Measurements from ENCODE around the gene OPHN1.

- no peak for TF ChIP-seq POLR2A (IDR thresholded peaks at IDR 0.05)
- TF ChIP-seq, protein P1, sequence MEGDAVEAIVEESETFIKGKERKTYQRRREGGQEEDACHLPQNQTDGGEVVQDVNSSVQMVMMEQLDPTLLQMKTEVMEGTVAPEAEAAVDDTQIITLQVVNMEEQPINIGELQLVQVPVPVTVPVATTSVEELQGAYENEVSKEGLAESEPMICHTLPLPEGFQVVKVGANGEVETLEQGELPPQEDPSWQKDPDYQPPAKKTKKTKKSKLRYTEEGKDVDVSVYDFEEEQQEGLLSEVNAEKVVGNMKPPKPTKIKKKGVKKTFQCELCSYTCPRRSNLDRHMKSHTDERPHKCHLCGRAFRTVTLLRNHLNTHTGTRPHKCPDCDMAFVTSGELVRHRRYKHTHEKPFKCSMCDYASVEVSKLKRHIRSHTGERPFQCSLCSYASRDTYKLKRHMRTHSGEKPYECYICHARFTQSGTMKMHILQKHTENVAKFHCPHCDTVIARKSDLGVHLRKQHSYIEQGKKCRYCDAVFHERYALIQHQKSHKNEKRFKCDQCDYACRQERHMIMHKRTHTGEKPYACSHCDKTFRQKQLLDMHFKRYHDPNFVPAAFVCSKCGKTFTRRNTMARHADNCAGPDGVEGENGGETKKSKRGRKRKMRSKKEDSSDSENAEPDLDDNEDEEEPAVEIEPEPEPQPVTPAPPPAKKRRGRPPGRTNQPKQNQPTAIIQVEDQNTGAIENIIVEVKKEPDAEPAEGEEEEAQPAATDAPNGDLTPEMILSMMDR (IDR thresholded peaks at IDR 0.05): no peak
These were observed 159.4 kb downstream of the OPHN1 start for GRCh38 chrX:68273887-68274286.

Data from lower leg skin (tissue), 3 donors.